ENCODE results near the gene RPL7L1.

RPL7L1 gene

DNA sequence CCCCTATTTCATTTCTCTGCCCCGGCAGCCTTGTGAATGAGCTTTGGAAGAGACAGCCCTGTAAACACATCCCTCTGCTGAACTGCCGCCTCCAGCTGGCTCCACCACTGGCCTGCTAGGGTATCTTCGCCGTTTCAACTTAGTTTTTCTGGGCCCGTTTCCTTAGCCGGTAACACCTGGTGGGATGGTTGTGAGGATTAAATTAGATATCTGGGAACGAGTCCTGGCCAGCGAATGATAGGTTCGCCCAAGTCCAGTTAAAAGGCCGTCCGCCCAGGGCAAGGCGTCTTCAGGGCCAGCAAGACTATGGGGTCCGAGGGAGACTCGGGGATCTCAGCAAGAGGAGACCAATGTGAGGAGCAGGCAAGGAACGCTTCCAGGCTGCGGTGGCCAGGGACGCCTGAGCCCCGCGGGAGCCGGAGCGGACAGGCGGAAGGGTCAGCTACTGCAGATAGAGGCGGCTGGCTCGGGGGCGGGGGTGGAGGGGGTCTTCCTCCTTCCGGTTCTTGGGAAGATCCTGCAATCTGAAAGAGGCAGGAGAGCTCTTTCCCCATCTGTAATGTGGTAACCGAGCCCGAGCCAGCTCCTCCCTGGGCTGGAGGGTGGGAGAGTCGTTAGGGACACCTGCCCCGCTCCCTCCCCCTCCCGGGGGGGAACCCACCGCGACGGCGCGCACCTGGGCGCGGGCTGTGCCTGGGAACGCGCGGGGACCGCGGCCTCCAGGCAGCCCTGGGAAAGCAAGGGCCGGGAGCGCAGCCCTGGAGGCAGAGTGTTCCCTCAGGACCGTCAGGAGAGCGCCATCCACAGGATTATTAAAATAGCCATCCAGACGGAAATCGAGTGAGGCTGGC lies 32.0 kb downstream of the RPL7L1 start:
- ChIA-PET CTCF (interaction anchor here (1.1 to 2.6 kb wide), 2 partner anchors 10 to 232 kb away, joined by 4 to 25 read pairs; no protein-coding TSS in a partner anchor), POLR2A (interaction anchor here (0.6 to 0.7 kb wide), 2 partner anchors 103 to 143 kb away, joined by 4 to 5 read pairs; partner anchors contain the start of gene KLHDC3)
- TF ChIP-seq, protein P1, sequence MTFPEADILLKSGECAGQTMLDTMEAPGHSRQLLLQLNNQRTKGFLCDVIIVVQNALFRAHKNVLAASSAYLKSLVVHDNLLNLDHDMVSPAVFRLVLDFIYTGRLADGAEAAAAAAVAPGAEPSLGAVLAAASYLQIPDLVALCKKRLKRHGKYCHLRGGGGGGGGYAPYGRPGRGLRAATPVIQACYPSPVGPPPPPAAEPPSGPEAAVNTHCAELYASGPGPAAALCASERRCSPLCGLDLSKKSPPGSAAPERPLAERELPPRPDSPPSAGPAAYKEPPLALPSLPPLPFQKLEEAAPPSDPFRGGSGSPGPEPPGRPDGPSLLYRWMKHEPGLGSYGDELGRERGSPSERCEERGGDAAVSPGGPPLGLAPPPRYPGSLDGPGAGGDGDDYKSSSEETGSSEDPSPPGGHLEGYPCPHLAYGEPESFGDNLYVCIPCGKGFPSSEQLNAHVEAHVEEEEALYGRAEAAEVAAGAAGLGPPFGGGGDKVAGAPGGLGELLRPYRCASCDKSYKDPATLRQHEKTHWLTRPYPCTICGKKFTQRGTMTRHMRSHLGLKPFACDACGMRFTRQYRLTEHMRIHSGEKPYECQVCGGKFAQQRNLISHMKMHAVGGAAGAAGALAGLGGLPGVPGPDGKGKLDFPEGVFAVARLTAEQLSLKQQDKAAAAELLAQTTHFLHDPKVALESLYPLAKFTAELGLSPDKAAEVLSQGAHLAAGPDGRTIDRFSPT (tag by site-specific recombination; IDR thresholded peaks at IDR 0.05), result no peak
- TF ChIP-seq, protein P2, sequence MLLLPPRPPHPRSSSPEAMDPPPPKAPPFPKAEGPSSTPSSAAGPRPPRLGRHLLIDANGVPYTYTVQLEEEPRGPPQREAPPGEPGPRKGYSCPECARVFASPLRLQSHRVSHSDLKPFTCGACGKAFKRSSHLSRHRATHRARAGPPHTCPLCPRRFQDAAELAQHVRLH (tag by site-specific recombination; IDR thresholded peaks at IDR 0.05), result no peak
- TF ChIP-seq ZNF155 (tag by site-specific recombination; IDR thresholded peaks at IDR 0.05) (no peak), ZNF473 (tag by site-specific recombination; IDR thresholded peaks at IDR 0.05) (no peak), ZNF654 (tag by site-specific recombination; IDR thresholded peaks at IDR 0.05; ENCODE audit: low read depth) (no peak), ZNF837 (tag by site-specific recombination; IDR thresholded peaks at IDR 0.05) (no peak), ZNF514 (tag by site-specific recombination; IDR thresholded peaks at IDR 0.05) (no peak), ZNF664 (tag by site-specific recombination; IDR thresholded peaks at IDR 0.05) (no peak), ZNF747 (tag by site-specific recombination; IDR thresholded peaks at IDR 0.05) (no peak), KLF9 (tag by site-specific recombination; IDR thresholded peaks at IDR 0.05; ENCODE audit: low read depth) (no peak), TRIM28 (IDR thresholded peaks at IDR 0.05; ENCODE audit: borderline replicate concordance, low read length) (no peak), ZNF621 (tag by site-specific recombination; IDR thresholded peaks at IDR 0.05) (no peak), HOXA7 (CRISPR knock-in tag; IDR thresholded peaks at IDR 0.05; ENCODE audit: borderline replicate concordance) (no peak), ZNF544 (tag by site-specific recombination; IDR thresholded peaks at IDR 0.05) (no peak), WT1 (tag by site-specific recombination; IDR thresholded peaks at IDR 0.05) (no peak), GLIS2 (tag by site-specific recombination; IDR thresholded peaks at IDR 0.05) (no peak), ZNF239 (tag by site-specific recombination; IDR thresholded peaks at IDR 0.05) (no peak)
- TF ChIP-seq, protein P3, sequence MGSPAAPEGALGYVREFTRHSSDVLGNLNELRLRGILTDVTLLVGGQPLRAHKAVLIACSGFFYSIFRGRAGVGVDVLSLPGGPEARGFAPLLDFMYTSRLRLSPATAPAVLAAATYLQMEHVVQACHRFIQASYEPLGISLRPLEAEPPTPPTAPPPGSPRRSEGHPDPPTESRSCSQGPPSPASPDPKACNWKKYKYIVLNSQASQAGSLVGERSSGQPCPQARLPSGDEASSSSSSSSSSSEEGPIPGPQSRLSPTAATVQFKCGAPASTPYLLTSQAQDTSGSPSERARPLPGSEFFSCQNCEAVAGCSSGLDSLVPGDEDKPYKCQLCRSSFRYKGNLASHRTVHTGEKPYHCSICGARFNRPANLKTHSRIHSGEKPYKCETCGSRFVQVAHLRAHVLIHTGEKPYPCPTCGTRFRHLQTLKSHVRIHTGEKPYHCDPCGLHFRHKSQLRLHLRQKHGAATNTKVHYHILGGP (tag by site-specific recombination; IDR thresholded peaks at IDR 0.05), result no peak
- TF ChIP-seq, protein P4, sequence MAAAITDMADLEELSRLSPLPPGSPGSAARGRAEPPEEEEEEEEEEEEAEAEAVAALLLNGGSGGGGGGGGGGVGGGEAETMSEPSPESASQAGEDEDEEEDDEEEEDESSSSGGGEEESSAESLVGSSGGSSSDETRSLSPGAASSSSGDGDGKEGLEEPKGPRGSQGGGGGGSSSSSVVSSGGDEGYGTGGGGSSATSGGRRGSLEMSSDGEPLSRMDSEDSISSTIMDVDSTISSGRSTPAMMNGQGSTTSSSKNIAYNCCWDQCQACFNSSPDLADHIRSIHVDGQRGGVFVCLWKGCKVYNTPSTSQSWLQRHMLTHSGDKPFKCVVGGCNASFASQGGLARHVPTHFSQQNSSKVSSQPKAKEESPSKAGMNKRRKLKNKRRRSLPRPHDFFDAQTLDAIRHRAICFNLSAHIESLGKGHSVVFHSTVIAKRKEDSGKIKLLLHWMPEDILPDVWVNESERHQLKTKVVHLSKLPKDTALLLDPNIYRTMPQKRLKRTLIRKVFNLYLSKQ (tag by site-specific recombination; IDR thresholded peaks at IDR 0.05; ENCODE audit: borderline replicate concordance), result no peak
- TF ChIP-seq, protein P5, sequence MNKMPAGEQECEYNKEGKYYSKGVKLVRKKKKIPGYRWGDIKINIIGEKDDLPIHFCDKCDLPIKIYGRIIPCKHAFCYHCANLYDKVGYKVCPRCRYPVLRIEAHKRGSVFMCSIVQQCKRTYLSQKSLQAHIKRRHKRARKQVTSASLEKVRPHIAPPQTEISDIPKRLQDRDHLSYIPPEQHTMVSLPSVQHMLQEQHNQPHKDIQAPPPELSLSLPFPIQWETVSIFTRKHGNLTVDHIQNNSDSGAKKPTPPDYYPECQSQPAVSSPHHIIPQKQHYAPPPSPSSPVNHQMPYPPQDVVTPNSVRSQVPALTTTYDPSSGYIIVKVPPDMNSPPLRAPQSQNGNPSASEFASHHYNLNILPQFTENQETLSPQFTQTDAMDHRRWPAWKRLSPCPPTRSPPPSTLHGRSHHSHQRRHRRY (tag by site-specific recombination; IDR thresholded peaks at IDR 0.05), result no peak
- Histone ChIP-seq H3K9me3 (ENCODE audit: control insufficient read depth, insufficient read depth, low read depth, low read length) (no peaks in the 10 kb centered on the region), H3K4me3 (ENCODE audit: low read depth, low read length) (no peak overlapping the region), H3K4me1 (ENCODE audit: control insufficient read depth, insufficient read depth, low read length) (no peaks in the 10 kb centered on the region), H3K27ac (ENCODE audit: extremely low read depth, low read depth, low read length) (no peak overlapping the region), H3K36me3 (ENCODE audit: control insufficient read depth in 2 of 2, insufficient read depth in 1 of 2, low read length in 2 of 2) (no peaks in the 10 kb centered on the region)
